Chondrocyte (in vitro differentiated cells): Measurements from ENCODE around the gene MTHFD1L. TPM values are rescaled to one million over a fixed set of nuclear protein-coding genes. Genes with fewer than 3 reads are reported as not detected.
"Not testable (repeated sequence)": the region's sequence is repeated elsewhere in the genome, so short reads cannot be mapped to it uniquely, and the experiment has no call there.

Experiments used
- DNase-seq: peaks from one replicate; pipeline ENCODE4 v3.0.0; 2021; ENCODE audit warnings: mixed read lengths, low spot score
- H3K27ac Mint-ChIP-seq: one replicate; pipeline ENCODE4 v1.8.0; 2021; ENCODE audit warnings: mild to moderate bottlenecking, moderate library complexity, mixed read lengths; ENCODE audit not compliant: unreplicated experiment
- H3K27me3 Mint-ChIP-seq: 2 replicates; pipeline ENCODE4 v1.8.0; 2021; ENCODE audit warnings: low read depth, mixed read lengths
- H3K36me3 Mint-ChIP-seq: 2 replicates; pipeline ENCODE4 v1.8.0; 2021; ENCODE audit warnings: low read depth, mixed read lengths
- H3K4me1 Mint-ChIP-seq: 2 replicates; pipeline ENCODE4 v1.8.0; 2021; ENCODE audit warnings: low read depth, mild to moderate bottlenecking, mixed read lengths
- H3K4me3 Mint-ChIP-seq: one replicate; pipeline ENCODE4 v1.8.0; 2021; ENCODE audit warnings: mild to moderate bottlenecking, moderate library complexity, mixed read lengths; ENCODE audit not compliant: unreplicated experiment
- H3K9me3 Mint-ChIP-seq: 2 replicates; pipeline ENCODE4 v1.8.0; 2021; ENCODE audit warnings: low read depth, mixed read lengths
- total RNA-seq: library from RNA; stranded (reverse); gene quantifications from 3 replicates; pipeline ENCODE4 v1.2.1, GENCODE V29; 2021
- TF ChIP-seq, protein P1 (sequence below): fragments of 200-600 bp; sonication (generic); IDR thresholded peaks from 2 replicates; pipeline ENCODE4 v1.5.0; 2021; ENCODE audit warnings: antibody characterized with exemption, mild to moderate bottlenecking, moderate library complexity

MTHFD1L gene
- total RNA-seq, 1 donor from 2014 or later = 93.7 TPM

DNA sequence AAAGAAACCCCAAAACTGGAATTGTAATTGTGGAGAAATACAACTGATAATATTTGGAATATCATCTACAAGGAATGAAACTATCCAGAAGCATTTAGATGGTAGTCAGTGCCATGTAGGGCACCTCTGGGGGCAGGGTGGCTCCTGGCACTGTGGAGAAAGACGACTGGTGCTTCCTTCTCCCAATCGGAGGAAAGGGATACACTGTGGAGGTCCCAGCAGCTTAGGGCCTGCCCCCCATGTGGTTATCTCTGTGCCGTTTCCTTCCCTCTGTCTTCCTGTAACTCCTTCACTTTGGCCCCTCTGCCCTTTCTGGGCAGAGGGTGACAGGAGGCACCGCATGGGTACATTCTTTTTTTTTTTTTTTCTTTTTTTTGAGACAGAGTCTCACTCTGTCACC, 178.4 kb downstream of the MTHFD1L start:
- H3K9me3 Mint-ChIP-seq = no peaks in the 10 kb centered on the region
- TF ChIP-seq, protein P1, sequence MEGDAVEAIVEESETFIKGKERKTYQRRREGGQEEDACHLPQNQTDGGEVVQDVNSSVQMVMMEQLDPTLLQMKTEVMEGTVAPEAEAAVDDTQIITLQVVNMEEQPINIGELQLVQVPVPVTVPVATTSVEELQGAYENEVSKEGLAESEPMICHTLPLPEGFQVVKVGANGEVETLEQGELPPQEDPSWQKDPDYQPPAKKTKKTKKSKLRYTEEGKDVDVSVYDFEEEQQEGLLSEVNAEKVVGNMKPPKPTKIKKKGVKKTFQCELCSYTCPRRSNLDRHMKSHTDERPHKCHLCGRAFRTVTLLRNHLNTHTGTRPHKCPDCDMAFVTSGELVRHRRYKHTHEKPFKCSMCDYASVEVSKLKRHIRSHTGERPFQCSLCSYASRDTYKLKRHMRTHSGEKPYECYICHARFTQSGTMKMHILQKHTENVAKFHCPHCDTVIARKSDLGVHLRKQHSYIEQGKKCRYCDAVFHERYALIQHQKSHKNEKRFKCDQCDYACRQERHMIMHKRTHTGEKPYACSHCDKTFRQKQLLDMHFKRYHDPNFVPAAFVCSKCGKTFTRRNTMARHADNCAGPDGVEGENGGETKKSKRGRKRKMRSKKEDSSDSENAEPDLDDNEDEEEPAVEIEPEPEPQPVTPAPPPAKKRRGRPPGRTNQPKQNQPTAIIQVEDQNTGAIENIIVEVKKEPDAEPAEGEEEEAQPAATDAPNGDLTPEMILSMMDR = no peak
- no peak overlapping the region for H3K4me3 Mint-ChIP-seq
- no peak for DNase-seq
- H3K27me3 Mint-ChIP-seq = no peaks in the 10 kb centered on the region
- H3K4me1 Mint-ChIP-seq = peaks cover 73% of the 10 kb centered on the region
- H3K27ac Mint-ChIP-seq = peak overlapping the region; percentile 97
- H3K36me3 Mint-ChIP-seq = peaks cover 11% of the 10 kb centered on the region

DNA sequence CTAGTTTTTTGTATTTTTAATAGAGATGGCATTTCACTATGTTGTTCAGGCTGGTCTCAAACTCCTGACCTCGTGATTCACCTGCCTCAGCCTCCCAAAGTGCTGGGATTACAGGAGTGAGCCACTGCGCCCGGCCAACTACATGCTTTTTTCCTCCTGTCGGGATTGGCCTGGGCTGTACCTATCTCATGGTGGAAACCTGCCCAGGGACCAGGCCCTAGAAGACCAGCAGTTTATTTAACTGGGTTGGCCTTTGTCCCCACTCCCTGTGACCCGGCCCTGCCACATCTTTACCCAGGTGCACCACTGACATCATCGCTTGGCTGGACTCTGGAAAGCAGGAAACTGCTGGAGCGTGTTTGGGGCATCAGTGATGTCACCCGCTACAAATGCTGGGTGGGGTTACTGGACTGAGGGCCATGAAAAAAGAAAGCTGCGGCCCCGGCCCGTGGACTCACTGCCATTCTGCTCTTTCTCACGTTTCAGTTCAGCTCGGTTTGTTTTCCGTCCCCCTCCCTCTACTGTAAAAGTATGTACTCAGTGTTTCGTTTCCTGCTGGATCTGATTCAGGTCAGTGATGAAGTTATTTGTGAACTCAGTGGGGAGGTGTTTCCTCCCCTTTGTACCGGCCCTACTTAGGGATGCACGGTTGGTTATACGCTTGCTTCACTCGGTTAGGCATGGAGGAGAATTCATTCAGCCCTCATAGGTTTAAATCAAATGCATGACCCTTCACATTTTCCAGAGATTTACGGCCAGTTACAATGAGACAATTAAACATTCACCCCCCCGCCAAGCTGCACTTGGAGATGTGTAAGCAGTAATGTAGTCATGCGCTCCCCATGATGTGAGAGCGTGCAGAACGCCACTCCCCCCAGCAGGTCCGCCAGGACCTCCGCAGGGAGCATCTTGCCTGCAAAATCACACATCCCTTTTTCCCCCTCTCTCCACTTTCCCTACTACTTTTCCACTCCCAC, 179.3 kb downstream of the MTHFD1L start:
- Mint-ChIP-seq H3K9me3 (no peaks in the 10 kb centered on the region), H3K27me3 (no peaks in the 10 kb centered on the region), H3K4me3 (peak overlapping the region; percentile 43), H3K27ac (peak overlapping the region; percentile 97), H3K36me3 (peaks cover 9% of the 10 kb centered on the region), H3K4me1 (peaks cover 68% of the 10 kb centered on the region)
- DNase-seq = no peak
- TF ChIP-seq, protein P1 = no peak

DNA sequence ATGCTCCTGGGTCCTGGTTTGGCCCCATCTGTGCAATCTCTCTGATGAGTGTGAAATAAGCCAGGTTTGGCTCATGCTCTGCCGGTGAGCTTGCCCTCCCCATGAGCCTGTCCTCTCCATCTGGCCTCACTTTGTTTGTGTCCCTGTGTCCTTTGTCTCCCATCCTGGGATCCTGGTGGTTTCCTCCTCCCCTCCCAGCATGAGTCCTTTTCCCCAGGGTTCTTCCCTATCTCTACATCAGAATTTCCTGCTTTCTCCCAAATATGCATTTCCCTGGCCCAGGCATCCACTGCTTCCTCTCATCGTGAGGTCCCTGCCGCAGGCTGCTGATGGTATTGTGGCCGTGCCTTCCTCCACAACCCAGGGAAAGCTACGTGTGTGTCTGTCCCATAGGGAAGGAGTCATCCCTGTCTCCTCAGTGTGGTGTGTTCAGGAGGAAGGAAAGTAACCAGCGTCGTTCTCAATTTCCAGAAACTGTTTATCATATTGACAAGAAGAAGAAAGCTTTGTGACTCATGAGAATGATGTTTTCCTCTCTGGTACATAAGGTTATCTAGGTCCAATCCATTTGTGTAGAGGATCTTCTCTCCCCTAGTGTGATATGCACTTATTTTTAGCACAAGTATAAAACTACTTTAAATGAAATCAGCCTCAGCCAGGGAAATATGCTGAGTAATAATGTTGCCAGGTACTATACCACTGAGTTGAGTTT, 180.2 kb downstream of the MTHFD1L start:
- H3K27ac Mint-ChIP-seq = peak overlapping the region; percentile 97
- H3K4me1 Mint-ChIP-seq = peaks cover 58% of the 10 kb centered on the region
- peaks cover 15% of the 10 kb centered on the region for H3K36me3 Mint-ChIP-seq
- H3K27me3 Mint-ChIP-seq, DNase-seq, H3K9me3 Mint-ChIP-seq: not testable (repeated sequence)
- H3K4me3 Mint-ChIP-seq = peak overlapping the region; percentile 43

DNA sequence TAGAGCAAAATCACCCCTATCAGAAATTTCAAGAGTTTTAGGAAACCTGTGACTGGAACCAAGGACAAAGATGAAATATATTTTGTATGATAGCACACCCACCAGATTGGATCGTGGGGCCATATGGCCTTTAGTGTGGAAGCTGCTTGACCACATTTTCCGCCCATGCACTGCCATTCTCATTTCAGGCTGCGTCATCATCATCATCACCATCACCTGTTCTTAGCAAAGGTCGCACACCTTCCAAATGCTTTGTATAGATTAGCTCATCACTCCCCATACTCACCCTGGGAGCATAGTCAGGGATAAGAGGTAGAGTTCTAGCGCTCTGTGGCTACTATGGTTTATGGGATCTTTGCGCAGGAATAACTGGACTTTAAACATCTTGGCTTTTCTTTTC, 185.7 kb downstream of the MTHFD1L start:
- peaks cover 4% of the 10 kb centered on the region for H3K4me1 Mint-ChIP-seq
- no peak overlapping the region for H3K4me3 Mint-ChIP-seq
- H3K27ac Mint-ChIP-seq = no peak overlapping the region
- H3K27me3 Mint-ChIP-seq = no peaks in the 10 kb centered on the region
- TF ChIP-seq, protein P1 = no peak
- no peak for DNase-seq
- no peaks in the 10 kb centered on the region for H3K9me3 Mint-ChIP-seq
- peaks cover 24% of the 10 kb centered on the region for H3K36me3 Mint-ChIP-seq

DNA sequence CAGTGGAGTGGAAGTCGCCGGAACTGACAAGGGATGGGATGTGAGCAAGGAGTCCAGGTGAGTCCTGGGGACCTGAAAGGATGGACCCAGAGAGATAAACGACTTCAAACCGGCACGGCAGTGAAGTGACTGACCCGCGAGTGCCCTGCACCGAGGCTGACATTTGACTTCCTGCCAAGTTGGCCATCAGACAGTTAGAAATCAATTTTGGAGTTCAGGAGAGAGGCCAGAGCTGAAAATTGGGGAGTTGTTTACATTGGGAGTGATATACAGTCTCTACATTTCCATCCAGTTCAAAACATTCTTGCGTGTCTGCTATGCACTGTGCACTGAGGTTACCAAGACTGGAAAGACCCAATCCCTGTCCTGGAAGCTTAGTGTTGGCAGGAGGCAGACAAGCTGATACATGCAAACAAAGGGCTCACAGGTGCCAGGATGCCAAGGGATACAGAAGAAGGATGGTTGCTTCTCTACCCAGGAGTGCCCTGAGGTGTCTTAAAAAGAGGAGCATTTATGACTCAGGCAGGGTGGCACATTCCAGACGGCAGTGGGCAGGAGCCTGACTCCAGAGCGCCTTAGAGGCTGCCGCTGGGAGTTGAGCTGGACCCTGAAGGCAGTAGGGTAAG, 186.6 kb downstream of the MTHFD1L start:
- Mint-ChIP-seq H3K9me3 (no peaks in the 10 kb centered on the region), H3K27ac (no peak overlapping the region), H3K36me3 (peaks cover 24% of the 10 kb centered on the region), H3K4me1 (no peaks in the 10 kb centered on the region), H3K4me3 (no peak overlapping the region), H3K27me3 (no peaks in the 10 kb centered on the region)
- TF ChIP-seq, protein P1 = no peak
- no peak for DNase-seq
